Smooth muscle cell of the brain vasculature (primary cell): ENCODE results near the gene MPP1.
"Not testable (repeated sequence)": the region's sequence is repeated elsewhere in the genome, so short reads cannot be mapped to it uniquely, and the experiment has no call there.

Experiments
- DNase-seq: peaks from one replicate; pipeline ENCODE4 v3.0.0-alpha.2; 2012; ENCODE audit warnings: low read depth, low spot score

MPP1 gene

DNA sequence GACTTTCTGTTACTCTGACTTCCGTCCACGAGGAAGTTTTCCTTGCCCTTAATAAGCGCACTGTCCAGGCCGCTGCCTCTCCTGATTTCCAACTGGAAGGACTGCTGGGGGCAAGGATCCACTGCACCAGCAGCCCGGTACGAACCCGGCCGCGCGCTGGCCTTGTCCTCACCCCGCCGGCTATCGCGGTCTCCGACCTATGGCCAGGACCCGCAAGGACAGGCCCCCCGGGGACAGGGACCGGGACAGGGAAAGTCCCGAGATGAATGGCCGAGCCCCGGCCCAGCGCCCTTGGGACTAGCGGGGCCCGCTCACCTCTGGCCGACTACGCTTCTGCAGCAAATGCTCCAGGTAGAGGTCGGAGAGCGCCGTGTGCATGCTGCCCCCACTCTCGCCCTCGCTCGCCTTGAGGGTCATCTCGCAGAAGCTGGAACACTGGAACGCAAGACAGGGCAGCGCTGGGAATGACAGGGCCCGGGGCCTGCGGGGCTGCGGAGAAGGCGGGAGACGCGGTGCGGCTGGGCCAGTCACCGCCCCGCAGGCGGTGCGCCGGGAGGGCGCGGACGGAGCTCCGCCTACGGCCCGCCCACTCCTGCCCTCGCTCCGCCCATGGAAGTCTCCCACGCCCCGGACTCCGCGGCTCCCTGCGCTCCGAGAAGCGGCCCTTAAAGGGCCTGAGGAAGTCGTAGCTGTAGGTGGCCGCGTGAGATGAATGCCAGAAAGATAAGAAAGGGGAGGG is at the start of gene MPP1:
TSS of gene MPP1 (minus strand) at position 529 of the 739 bp plus-strand sequence. CDS start at position 417, 112 bp downstream.
- no peak for DNase-seq

DNA sequence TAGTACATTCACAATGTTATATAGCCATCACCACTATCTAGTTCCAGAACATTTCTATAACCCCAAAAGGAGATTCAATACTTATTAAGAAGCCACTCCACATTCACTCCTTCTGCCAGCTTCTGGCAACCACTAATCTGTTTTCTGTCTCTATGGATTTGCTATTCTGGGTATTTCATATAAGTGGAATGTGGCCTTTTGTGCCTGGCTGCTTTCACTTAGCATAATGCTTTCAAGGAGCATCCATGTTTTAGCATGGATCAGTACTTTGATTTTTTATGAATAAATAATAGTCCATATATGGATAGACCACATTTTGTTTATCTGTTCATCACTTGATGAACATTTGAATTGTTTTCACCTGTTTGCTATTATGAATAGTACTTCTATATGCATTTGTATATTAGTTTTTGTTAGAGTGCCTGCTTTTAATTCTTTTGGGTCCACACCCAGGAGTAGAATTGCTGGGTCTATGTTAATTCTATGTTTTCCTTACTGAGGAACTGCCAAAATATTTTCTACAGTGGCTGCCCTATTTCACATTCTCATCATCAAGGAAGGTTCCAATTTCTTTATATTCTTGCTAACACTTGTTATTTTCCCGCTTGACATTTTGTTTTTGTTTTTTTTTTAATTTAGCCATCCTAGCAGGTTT is 45.8 kb upstream of the MPP1 start:
- no peak for DNase-seq

DNA sequence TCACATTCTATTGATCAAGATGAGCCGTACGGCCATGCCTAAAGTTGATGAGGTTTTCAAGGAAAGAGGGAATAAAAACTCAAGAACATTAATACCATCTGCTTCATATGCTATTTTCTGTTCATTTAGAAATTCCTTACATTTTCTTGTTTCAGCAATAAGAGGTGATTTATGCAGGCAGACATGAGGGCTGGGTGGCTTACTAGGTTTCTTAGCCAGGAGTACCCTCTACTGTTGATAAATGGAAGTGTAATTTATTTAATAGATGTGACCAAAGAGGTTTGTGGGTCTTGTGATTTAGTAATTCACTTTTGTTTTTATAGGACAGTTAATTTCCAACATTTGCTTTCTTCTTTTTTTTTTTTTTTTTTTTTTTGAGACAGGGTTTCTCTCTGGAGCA is 35.6 kb upstream of the MPP1 start:
- DNase-seq = peak; percentile 1

DNA sequence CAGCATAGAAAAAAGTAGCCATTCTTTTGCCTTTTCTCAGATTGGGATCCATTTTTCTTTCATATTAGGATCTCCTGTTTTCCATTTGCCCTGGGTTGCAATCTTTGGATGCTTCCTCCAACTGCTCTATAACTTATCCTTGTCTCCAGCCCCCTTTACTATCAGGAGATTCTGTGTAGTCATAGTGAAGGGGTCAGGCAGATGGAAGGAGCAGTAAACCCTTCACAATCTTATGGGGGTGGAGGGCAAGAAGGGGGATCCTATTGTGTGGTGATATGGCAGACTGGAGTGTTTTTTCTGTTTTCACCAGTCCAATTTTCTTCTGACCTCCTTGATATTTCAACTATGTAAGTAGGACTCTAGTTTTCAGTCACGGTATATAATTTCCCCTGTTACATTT is 30.9 kb upstream of the MPP1 start:
- DNase-seq = no peak

DNA sequence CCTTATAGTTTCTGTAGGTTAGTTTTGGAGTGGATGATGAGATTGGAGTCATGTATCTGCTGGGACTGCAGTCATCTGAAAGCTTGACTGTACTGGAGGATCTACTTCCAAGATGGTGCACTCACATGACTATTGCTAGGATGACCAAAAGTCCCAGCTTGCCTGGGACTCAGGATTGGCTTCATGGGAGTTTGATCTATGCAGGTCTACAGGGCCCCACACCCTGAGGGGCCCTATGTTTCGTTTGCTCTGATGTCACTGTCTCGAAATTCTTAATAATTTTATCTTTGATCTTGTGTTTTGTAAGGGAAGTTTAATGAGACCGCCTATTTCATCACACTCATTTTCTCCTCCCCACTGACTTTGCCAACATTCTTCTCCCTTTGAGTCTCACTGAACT is 29.3 kb upstream of the MPP1 start, which contains the start of gene SMIM9:
TSS of gene SMIM9 (minus strand) at position 101 of the 400 bp plus-strand sequence. CDS start 3,806 bp downstream, outside the sequence.
- DNase-seq = no peak

DNA sequence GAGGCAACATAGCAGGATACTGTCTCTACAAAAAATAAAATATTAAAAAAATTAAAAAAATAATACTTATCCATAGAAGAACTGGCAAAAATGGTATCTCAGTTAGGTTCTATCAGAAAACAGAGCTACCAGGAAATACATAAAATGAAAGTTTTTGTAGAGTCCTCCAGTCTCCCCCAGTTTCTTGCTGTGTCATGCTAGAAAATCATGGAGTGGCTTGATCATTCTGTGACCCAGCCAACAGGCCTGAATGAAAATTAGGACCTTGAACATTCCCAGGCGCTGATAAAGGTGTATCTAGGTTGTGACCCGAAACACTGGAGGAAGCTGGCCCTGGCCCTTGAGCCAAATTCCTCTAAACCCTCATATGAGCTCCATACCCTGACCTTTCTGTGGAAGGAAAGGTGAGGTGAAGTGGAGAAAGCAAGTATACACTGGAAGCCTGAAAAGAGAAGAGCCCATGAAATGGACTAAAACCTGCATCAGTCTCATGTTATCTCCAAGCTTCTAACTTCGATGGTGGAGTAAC is 28.5 kb upstream of the MPP1 start:
- DNase-seq = no peak

DNA sequence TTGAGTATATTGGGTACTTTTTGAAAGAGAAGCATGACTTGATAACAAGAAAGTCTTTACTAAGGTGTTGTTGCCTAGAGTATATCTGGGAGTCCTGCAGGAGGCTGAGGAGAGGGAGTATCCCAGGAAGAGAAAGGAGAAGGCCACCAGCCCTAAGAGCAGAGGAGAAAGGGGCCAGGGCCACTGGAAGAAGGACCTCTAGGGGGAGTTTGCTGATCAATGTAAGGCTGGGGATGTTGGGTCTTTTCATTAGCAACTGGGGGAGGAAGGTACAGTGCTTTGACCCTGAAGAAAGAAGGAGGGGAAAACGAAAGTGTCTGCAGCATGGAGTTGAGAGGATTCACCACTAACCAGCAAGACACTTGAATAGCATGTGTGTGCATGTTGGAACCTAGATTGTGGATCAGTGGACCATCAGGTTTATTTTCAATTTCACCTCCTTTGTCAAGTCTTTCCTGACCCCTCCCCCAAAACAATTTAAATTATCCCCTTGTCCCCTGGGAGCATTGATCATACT is 24.7 kb upstream of the MPP1 start:
- no peak for DNase-seq

DNA sequence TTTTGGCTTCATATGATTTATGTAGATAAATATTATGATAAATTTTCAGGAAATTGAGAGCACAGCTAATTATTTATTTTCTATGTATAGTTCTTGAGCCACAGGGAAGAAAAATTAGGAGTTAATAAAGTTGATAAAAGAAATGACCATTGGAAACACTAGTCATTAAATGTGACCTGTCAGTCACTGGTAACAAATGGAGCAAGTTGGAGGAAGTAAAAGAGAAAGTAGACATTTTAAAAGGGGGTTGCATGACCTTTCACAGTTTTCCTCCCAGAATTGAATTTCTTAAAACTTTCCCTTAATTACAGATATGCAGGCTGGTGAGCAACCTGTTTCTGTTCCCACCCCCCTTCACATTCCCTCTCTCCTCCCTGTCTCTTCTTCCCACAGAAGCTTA is 23.8 kb upstream of the MPP1 start:
- no peak for DNase-seq

DNA sequence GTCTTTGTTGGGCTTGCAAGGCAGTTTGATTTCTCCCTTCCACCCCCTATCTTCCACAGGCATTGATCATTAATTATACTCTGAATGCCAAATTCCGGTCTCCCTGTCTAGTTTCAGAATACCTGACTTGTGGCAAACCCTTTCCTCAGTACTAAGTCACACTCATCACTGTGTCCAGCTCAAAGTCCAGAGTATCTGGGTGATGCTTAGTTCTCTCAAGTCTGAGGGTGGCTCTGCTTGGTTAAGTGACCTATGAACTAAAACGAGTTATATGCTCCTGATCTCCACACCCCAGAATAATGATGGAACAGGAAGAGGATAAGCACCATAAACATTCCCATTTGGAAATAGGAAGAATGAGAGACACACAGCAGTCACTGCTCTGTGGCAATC is 22.7 kb upstream of the MPP1 start:
- no peak for DNase-seq

DNA sequence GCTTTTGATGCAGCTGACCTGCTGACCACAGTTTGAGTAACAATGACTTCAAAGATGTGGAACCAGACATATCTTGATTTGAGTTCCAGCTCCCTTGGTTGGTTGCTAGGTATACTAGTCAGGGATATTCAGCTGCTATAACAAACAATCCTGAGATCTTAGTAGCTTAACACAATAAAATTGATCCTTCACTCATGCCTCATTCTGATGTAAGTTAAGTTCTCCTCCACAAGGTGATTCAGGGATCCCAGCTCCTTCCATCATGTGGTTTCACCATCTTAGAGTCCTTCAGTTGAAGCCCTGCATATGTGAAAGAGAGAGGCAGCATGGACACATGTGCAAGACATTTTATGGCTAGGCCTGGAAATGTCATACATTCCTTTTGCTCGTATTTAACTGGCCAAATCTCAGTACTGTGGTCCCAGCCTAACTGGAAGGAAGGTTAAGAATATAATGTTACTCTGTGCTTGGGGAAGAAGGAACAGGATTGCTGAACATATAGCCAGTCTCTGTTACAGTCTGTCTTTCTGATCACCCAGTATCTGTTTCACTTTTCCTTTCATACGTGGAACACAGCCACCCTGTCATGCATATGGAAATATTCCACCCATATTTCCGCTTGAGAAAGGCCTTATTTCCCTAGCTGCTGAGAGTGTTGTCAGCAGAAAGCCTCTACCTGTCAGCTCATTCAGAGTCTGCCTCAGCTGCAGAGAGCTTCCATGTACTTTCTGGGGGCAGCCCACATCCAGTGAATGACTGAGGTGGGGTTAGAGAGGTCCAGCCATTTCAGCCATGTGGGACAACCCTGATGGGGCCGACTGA is 22.1 kb upstream of the MPP1 start:
- no peak for DNase-seq

DNA sequence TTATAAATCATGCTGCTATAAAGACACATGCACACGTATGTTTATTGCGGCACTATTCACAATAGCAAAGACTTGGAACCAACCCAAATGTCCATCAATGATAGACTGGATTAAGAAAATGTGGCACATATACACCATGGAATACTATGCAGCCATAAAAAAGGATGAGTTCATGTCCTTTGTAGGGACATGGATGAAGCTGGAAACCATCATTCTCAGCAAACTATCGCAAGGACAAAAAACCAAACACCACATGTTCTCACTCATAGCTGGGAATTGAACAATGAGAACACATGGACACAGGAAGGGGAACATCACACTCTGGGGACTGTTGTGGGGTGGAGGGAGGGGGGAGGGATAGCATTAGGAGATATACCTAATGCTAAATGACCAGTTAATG is 20.3 kb upstream of the MPP1 start:
- DNase-seq = not testable (repeated sequence)

DNA sequence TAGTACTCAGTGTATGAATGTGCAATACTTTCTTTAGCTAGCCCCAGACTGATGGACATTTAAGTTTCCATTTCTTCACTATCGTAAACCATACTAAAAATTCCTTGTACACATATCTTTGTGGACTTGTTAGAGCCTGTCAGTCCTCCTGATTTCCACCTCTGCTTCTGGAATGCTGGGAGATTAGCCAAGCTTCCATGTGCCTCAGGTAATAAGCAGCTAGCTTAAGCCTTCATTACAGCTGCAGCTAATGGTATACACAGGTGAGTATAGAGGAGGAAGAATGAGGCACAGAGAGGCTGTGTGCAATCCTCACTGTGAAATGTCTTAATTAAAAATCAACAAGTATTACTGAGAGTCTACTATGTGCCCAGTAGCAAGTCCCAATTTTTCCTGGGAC is 19.4 kb upstream of the MPP1 start:
- DNase-seq = no peak

DNA sequence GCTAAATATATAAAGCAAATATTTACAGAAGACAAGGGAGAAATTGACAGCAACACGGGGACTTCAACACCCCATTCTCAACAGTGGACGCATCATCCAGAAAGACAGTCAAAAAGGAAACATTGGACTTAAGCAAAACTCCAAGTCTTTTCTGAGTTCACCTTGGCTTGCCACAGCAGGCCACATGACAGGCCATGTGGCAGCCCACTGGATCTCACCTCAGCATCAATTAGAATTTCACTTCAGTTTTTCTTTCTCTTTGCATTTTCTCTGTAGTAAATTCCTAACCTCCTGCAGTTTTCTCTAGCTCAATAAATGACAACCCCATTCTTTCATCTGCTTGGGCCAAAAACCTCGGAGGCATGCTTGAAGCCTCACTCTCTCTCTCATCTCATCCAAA is 16.7 kb upstream of the MPP1 start:
- no peak for DNase-seq

DNA sequence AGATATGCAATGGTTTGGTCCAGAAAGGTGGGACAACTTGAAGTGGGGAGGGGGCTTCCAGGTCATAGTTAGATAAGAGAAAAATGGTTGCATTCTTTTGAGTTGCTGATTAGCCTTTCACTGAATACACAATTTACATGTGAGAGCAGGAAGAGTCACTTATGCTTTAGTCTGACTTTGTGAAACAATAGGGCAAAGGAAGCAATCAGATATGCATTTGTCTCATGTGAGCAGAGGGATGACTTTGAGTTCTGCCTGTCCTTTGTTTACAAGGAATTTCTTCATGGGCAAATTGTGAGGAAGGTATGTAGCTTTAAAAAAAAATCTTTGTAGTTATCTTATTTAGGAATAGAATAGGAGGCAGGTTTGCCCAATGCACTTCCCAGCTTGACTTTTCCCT is 16.2 kb upstream of the MPP1 start:
- DNase-seq = no peak

DNA sequence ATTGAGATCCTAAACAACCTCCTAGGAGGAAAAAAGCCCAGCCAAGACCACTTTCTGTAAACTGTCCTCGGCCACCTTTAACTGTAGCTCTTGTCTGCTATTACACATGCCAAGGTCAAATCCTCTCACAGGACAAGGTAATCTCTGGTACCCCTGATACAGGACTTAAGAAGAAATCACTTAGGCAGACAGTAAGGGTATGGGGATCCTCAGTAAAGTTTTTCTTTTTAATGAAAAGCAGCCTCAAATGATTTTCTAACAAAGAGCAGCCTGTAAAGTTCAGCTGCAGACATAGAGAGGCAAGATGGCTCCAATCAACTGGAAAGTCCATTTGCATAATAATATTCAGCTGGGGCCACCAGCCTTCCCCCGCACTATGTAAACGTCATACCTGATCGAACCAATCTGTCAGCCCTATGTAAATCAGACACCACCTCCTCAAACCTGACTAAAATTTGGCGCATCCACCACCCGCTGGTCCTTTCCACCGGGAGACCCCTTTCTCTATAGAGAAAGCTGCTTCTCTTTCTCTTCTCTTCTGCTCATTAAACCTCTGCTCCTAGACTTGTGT is 14.6 kb upstream of the MPP1 start:
- no peak for DNase-seq

DNA sequence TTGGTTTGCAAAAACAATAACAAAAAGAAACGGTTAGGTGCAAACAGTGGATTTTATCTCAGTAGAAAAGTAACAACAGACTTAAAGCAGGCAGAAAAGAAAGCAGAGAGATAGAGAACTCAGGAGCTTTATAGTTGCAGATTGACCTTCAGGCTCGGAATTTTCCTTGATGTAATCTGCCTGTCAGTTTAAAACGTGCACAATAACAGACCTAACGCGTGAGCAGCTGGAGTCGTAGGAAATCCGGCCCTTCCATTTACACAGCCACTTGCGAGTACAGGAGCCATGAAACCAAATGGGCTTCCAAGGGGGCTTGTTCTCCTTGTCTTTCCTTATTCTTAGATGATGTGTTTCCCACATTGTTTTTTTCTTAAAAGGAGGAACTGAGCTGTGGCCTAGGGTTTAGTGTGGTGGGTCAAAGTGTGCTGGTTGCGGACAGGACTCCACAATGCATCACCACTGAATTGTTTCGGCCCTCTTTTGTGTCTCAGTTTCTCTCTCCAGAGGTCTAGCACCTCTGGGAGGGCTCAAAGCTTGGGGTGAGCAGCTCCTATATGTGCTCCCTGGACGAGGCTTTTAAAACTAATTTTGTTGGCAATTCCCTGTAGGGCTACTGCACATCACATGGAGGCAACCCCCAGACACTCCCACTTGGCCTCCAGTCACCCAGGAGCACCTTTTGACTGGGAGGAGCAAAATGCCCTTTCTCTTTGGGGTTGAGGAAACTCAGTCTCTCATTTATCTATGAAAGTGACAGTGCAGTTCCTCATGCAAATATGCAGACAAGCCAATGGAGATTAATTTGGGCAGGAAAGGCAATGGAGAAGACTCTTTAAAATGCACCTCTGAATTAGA is 13.9 kb upstream of the MPP1 start:
- DNase-seq = no peak

DNA sequence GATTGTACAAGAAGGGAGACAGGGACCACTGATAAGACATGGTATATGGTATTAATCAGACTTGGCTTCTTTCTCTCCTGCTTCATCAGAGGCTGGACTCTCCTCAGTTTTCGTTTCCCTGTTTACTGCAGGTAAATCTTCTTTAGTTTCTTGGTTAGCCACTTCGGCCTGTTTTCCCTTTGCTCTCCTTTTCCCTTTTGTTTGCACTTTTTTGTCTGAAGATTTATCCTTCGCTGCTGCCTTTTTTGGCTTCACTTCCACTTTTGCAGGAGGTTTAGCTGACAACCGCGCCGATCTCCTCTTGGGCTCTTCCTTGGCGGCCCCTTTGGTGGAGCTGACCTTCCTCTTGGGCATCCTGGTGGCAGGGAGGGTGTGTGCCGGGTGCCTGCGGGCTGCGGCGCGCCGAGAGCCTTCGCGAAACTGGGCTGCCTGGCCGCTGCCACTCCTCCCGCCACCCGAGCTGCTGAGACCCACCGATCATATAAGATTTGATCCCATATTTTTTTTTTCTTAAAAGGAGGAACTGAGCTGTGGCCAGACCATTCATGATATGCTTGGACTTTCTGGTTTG is 11.8 kb upstream of the MPP1 start:
- DNase-seq = not testable (repeated sequence)

DNA sequence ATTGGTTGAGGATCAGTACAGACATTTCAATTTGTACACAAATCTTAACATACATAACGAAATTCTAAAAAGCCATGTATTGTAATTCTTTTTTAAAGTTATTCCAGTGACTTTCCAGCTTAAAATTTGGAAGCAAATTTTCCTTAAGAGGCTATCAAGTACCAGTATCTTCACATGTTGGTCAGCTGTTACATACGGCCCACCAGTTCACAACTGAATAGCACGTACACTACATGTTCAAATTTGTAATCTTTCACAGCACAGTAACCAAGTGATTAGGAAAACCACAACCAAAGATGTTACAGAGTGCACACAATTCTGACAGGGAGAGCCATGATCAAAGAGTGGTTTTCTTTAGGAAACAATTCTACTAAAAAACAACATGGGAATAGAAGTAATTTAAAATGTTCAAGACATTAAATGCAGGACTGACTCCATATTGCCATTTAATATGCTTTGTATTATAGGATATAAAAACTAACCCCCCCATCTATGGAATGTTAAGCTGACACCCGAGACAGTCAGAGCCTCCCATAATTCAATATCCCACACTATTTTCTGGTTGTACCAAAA is 11.1 kb upstream of the MPP1 start:
- not testable (repeated sequence) for DNase-seq

DNA sequence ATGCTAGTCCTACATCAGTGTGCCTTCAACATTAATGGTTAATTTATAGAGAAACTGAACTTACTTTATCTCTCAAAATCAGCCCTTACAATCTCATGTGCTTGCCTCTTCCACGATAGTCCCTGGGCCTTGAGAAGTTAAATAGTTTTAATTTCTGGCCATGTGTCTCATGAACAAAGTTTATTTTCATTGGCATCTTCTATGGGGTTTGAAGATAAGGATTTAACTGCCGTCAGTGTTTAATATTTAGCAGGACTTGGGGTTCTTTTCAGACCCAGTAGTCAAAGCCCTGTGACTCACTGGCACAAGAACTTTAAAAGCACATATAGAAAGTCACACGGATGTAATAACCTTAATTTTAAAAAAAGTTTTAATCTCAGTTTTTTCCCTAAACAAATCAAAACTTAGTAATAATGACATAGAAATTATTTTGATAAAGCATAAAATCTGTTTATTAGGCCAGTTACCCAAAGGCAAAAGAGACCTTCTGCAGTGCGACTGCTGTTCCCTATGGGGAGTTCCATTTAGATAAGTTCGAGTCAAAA is 10.1 kb upstream of the MPP1 start:
- DNase-seq = no peak

DNA sequence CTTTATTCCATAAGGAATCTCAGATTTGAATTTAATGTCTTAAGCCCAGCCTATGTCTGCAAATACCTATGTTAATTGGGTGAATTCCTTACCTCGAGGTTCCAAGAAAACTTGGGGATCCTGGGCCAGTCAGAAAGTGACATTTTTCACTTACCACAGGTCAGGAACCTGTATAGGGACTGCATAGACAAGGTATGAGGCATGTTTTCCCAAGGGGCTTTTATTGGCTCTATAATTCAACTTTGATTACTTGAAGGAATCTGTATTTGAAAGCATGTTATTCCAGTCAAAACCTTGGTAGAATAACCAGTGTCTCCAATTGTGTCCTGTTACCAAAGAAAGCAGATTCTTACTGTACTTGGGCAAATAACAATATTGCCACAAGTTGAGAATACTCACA is 8.5 kb upstream of the MPP1 start:
- DNase-seq = no peak
